ENCODE data around the gene KRTAP10-8. TPM values are rescaled to one million over a fixed set of nuclear protein-coding genes. Genes with fewer than 3 reads are reported as not detected.
"Not testable (repeated sequence)": the region's sequence is repeated elsewhere in the genome, so short reads cannot be mapped to it uniquely, and the experiment has no call there.

The KRTAP10-8 gene
- total RNA-seq, 6 experiments from 2014 or later, result not detected

DNA sequence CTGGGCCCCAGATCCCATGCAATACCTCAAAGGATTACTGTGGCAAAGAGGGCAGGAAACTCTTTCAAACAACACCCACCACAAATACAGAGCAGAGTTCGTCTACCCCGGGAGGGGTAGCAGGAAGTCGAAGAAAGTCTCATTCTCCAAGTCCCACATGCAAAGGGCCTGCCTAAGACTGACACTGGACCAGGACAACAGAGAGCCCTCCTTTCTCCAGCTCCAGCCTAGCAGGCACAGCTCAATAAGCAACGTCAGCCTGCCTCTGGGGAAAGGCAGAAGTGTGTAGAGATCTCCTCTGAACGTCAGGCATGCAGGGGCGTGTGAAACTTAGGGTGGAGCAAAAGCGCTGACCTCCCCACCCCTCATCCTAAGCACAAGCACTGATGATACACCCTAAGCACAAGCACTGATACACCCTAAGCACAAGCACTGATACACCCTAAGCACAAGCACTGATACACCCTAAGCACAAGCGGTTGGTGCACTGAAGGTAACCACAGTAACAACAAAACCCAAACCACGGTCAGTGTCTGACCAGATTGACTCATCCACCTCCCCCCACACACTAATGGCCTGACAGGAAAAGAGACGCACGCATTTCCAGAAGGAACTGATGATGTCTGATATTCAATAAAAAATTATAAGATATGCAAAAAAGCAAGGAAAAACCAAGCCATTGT, 47.2 kb downstream of the KRTAP10-8 start:
- Mint-ChIP-seq H3K27me3 (ENCODE audit: insufficient read depth) (peaks cover 15% of the 10 kb centered on the region), H3K4me3 (no peak overlapping the region), H3K36me3 (ENCODE audit: low read depth) (no peaks in the 10 kb centered on the region), H3K4me1 (ENCODE audit: low read depth) (no peaks in the 10 kb centered on the region), H3K9me3 (peaks cover 24% of the 10 kb centered on the region; the same call in 1 of the 2 replicates), H3K27ac (no peak overlapping the region)
- TF ChIP-seq CTCF (IDR thresholded peaks at IDR 0.05), result no peak
- DNase-seq, result no peak

GRCh38 chr21:44661567-44661966, 49.7 kb downstream of the KRTAP10-8 start:
- not testable (repeated sequence) for H3K27me3 Mint-ChIP-seq (ENCODE audit: insufficient read depth); H3K36me3 Mint-ChIP-seq (ENCODE audit: low read depth); H3K4me3 Mint-ChIP-seq; H3K4me1 Mint-ChIP-seq (ENCODE audit: low read depth); DNase-seq; H3K27ac Mint-ChIP-seq
- H3K9me3 Mint-ChIP-seq, result peaks cover 24% of the 10 kb centered on the region; the same call in 1 of the 2 replicates

Other genes starting within 250 kb of the KRTAP10-8 start
- not detected for gene LRRC3, start 156.6 kb upstream of the KRTAP10-8 start, total RNA-seq (2021; fragmentation: NEBNext Ultra II Directional; extraction: Animal tissue kit (Norgen Biotek cat#: 25700))
- not detected for gene KRTAP10-1, start 71.9 kb upstream of the KRTAP10-8 start, total RNA-seq (2021; fragmentation: NEBNext Ultra II Directional; extraction: Animal tissue kit (Norgen Biotek cat#: 25700))
- gene KRTAP10-2, start 60.6 kb upstream of the KRTAP10-8 start, total RNA-seq (2021; fragmentation: NEBNext Ultra II Directional; extraction: Animal tissue kit (Norgen Biotek cat#: 25700)), result not detected
- not detected for gene KRTAP10-3, start 53.3 kb upstream of the KRTAP10-8 start, total RNA-seq (2021; fragmentation: NEBNext Ultra II Directional; extraction: Animal tissue kit (Norgen Biotek cat#: 25700))
- gene KRTAP10-4, start 38.4 kb upstream of the KRTAP10-8 start, total RNA-seq (2021; fragmentation: NEBNext Ultra II Directional; extraction: Animal tissue kit (Norgen Biotek cat#: 25700)), result not detected
- not detected for gene KRTAP10-5, start 31.5 kb upstream of the KRTAP10-8 start, total RNA-seq (2021; fragmentation: NEBNext Ultra II Directional; extraction: Animal tissue kit (Norgen Biotek cat#: 25700))
- not detected for gene KRTAP10-6, start 19.6 kb upstream of the KRTAP10-8 start, total RNA-seq (2021; fragmentation: NEBNext Ultra II Directional; extraction: Animal tissue kit (Norgen Biotek cat#: 25700))
- not detected for gene KRTAP10-7, start 11.5 kb upstream of the KRTAP10-8 start, total RNA-seq (2021; fragmentation: NEBNext Ultra II Directional; extraction: Animal tissue kit (Norgen Biotek cat#: 25700))
- gene KRTAP10-9, start 15.0 kb downstream of the KRTAP10-8 start, total RNA-seq (2021; fragmentation: NEBNext Ultra II Directional; extraction: Animal tissue kit (Norgen Biotek cat#: 25700)), result not detected
- gene KRTAP10-10, start 25.3 kb downstream of the KRTAP10-8 start, total RNA-seq (2021; fragmentation: NEBNext Ultra II Directional; extraction: Animal tissue kit (Norgen Biotek cat#: 25700)), result not detected
- not detected for gene KRTAP10-11, start 34.3 kb downstream of the KRTAP10-8 start, total RNA-seq (2021; fragmentation: NEBNext Ultra II Directional; extraction: Animal tissue kit (Norgen Biotek cat#: 25700))
- not detected for gene KRTAP12-4, start 42.6 kb downstream of the KRTAP10-8 start, total RNA-seq (2021; fragmentation: NEBNext Ultra II Directional; extraction: Animal tissue kit (Norgen Biotek cat#: 25700))
- gene KRTAP12-3, start 45.9 kb downstream of the KRTAP10-8 start, total RNA-seq (2021; fragmentation: NEBNext Ultra II Directional; extraction: Animal tissue kit (Norgen Biotek cat#: 25700)), result not detected
- not detected for gene KRTAP12-2, start 54.8 kb downstream of the KRTAP10-8 start, total RNA-seq (2021; fragmentation: NEBNext Ultra II Directional; extraction: Animal tissue kit (Norgen Biotek cat#: 25700))
- not detected for gene KRTAP12-1, start 70.1 kb downstream of the KRTAP10-8 start, total RNA-seq (2021; fragmentation: NEBNext Ultra II Directional; extraction: Animal tissue kit (Norgen Biotek cat#: 25700))
- not detected for gene KRTAP10-12, start 85.1 kb downstream of the KRTAP10-8 start, total RNA-seq (2021; fragmentation: NEBNext Ultra II Directional; extraction: Animal tissue kit (Norgen Biotek cat#: 25700))
- gene TSPEAR, start 99.5 kb downstream of the KRTAP10-8 start, total RNA-seq (2021; fragmentation: NEBNext Ultra II Directional; extraction: Animal tissue kit (Norgen Biotek cat#: 25700)), result not detected
- 10 to 100 TPM; 53.5 to 73.3 (median 61.0) TPM for gene UBE2G2, start 189.7 kb downstream of the KRTAP10-8 start, total RNA-seq (2021; fragmentation: NEBNext Ultra II Directional; extraction: Animal tissue kit (Norgen Biotek cat#: 25700))
- 100 to 1,000 TPM; 116 to 160 (median 147) TPM for gene SUMO3, start 206.0 kb downstream of the KRTAP10-8 start, total RNA-seq (2021; fragmentation: NEBNext Ultra II Directional; extraction: Animal tissue kit (Norgen Biotek cat#: 25700))